H9 (cell line): Measurements from ENCODE around the gene KIF18A. TPM values are rescaled to one million over a fixed set of nuclear protein-coding genes. Genes with fewer than 3 reads are reported as not detected.

ENCODE experiments used
- DNase-seq: peaks from one replicate; pipeline ENCODE4 v3.0.0-alpha.2; 2017
- H2AFZ ChIP-seq: one replicate; pipeline ENCODE4 v1.6.1; 2013; ENCODE audit warnings: mild to moderate bottlenecking, low read length, control low read depth, moderate library complexity
- H2AK5ac ChIP-seq: 2 replicates; pipeline ENCODE4 v1.6.1; 2013; ENCODE audit warnings: low read length, control low read depth, mixed read lengths; ENCODE audit not compliant: insufficient read length
- H2BK120ac ChIP-seq: one replicate; pipeline ENCODE4 v1.6.1; 2013; ENCODE audit warnings: low read depth, mild to moderate bottlenecking, low read length, control low read depth, inconsistent platforms; ENCODE audit not compliant: poor library complexity, severe bottlenecking
- H2BK12ac ChIP-seq: 2 replicates; pipeline ENCODE4 v1.6.1; 2013; ENCODE audit warnings: low read length, control low read depth, mixed read lengths, low read depth; ENCODE audit not compliant: insufficient read length
- H2BK15ac ChIP-seq: 2 replicates; pipeline ENCODE4 v1.6.1; 2013; ENCODE audit warnings: low read depth, low read length, control low read depth
- H2BK20ac ChIP-seq: one replicate; pipeline ENCODE4 v1.6.1; 2013; ENCODE audit warnings: low read depth, mild to moderate bottlenecking, low read length, control low read depth, inconsistent platforms; ENCODE audit not compliant: poor library complexity, severe bottlenecking
- H2BK5ac ChIP-seq: 2 replicates; pipeline ENCODE4 v1.6.1; 2013; ENCODE audit warnings: low read length, control low read depth, mixed read lengths; ENCODE audit not compliant: insufficient read length
- H3K14ac ChIP-seq: 2 replicates; pipeline ENCODE4 v1.6.1; 2013; ENCODE audit warnings: low read length, control low read depth; ENCODE audit not compliant: insufficient read depth
- H3K18ac ChIP-seq: 2 replicates; pipeline ENCODE4 v1.6.1; 2013; ENCODE audit warnings: low read depth, mild to moderate bottlenecking, mixed read lengths, low read length, control low read depth; ENCODE audit not compliant: insufficient read length
- H3K23ac ChIP-seq: 2 replicates; pipeline ENCODE4 v1.6.1; 2013; ENCODE audit warnings: low read length, control low read depth, mixed read lengths, low read depth; ENCODE audit not compliant: insufficient read length
- H3K23me2 ChIP-seq: 2 replicates; pipeline ENCODE4 v1.6.1; 2013; ENCODE audit warnings: low read depth, mild to moderate bottlenecking, mixed read lengths, low read length, control low read depth; ENCODE audit not compliant: insufficient read length, poor library complexity, severe bottlenecking
- H3K27ac ChIP-seq: 2 replicates; pipeline ENCODE4 v1.5.1; 2013; ENCODE audit warnings: low read length, control low read depth, mixed read lengths, low read depth; ENCODE audit not compliant: insufficient read length
- H3K27me3 ChIP-seq: 2 replicates; pipeline ENCODE4 v1.6.1; 2013; ENCODE audit warnings: low read length, control low read depth, inconsistent platforms; ENCODE audit not compliant: insufficient read depth
- H3K4ac ChIP-seq: 2 replicates; pipeline ENCODE4 v1.6.1; 2013; ENCODE audit warnings: low read depth, mild to moderate bottlenecking, control low read depth, inconsistent platforms, low read length, moderate library complexity
- H3K4me1 ChIP-seq: 2 replicates; pipeline ENCODE4 v1.6.1; 2013; ENCODE audit warnings: low read length, control low read depth, inconsistent platforms; ENCODE audit not compliant: insufficient read depth
- H3K4me2 ChIP-seq: 2 replicates; pipeline ENCODE4 v1.6.1; 2013; ENCODE audit warnings: low read length, control low read depth, mixed read lengths; ENCODE audit not compliant: insufficient read length, insufficient read depth
- H3K56ac ChIP-seq: 2 replicates; pipeline ENCODE4 v1.6.1; 2013; ENCODE audit warnings: low read depth, mild to moderate bottlenecking, mixed read lengths, low read length, control low read depth; ENCODE audit not compliant: insufficient read length
- H3K79me1 ChIP-seq: 2 replicates; pipeline ENCODE4 v1.6.1; 2013; ENCODE audit warnings: low read depth, mild to moderate bottlenecking, moderate library complexity, low read length, control low read depth, inconsistent platforms; ENCODE audit not compliant: insufficient read depth, poor library complexity, severe bottlenecking
- H3K79me2 ChIP-seq: 2 replicates; pipeline ENCODE4 v1.6.1; 2013; ENCODE audit warnings: low read length, control low read depth, inconsistent platforms; ENCODE audit not compliant: insufficient read depth
- H3K9ac ChIP-seq: 2 replicates; pipeline ENCODE4 v1.6.1; 2013; ENCODE audit warnings: low read length, control low read depth, mixed read lengths; ENCODE audit not compliant: insufficient read length; ENCODE audit errors: extremely low read depth
- H3K9me3 ChIP-seq: one replicate; pipeline ENCODE4 v1.6.1; 2013; ENCODE audit warnings: low read depth, low read length, inconsistent platforms; ENCODE audit not compliant: control insufficient read depth
- H3T11ph ChIP-seq: one replicate; pipeline ENCODE4 v1.6.1; 2013; ENCODE audit warnings: mild to moderate bottlenecking, low read length, control low read depth, inconsistent platforms
- H4K20me1 ChIP-seq: one replicate; pipeline ENCODE4 v1.6.1; 2013; ENCODE audit not compliant: control insufficient read depth, insufficient read length, insufficient read depth
- H4K5ac ChIP-seq: 2 replicates; pipeline ENCODE4 v1.6.1; 2013; ENCODE audit warnings: low read depth, mild to moderate bottlenecking, mixed read lengths, low read length, control low read depth; ENCODE audit not compliant: insufficient read length
- H4K8ac ChIP-seq: replicated peaks from 2 replicates; pipeline ENCODE4 v1.6.1; 2013; ENCODE audit warnings: low read length, control low read depth, mixed read lengths, low read depth; ENCODE audit not compliant: insufficient read length
- H4K91ac ChIP-seq: 2 replicates; pipeline ENCODE4 v1.6.1; 2013; ENCODE audit warnings: low read depth, mild to moderate bottlenecking, moderate library complexity, mixed read lengths, low read length, control low read depth; ENCODE audit not compliant: insufficient read length
- H3K27ac Mint-ChIP-seq, 3 experiments: 2 replicates in 2 of 3; 3 replicates in 1 of 3; pipeline ENCODE4 v1.8.0; 2020 to 2021; ENCODE audit warnings: mixed read lengths in 3 of 3, mild to moderate bottlenecking in 1 of 3, moderate library complexity in 1 of 3
- H3K27me3 Mint-ChIP-seq: 2 replicates; pipeline ENCODE4 v1.8.0; 2021; ENCODE audit warnings: low read depth, mild to moderate bottlenecking, moderate library complexity, mixed read lengths
- H3K36me3 Mint-ChIP-seq, 3 experiments: 2 replicates in 2 of 3; 3 replicates in 1 of 3; pipeline ENCODE4 v1.8.0; 2020 to 2021; ENCODE audit warnings: low read depth in 3 of 3, mixed read lengths in 3 of 3; ENCODE audit not compliant: insufficient read depth in 1 of 3
- H3K4me1 Mint-ChIP-seq, 2 experiments: 2 replicates each; pipeline ENCODE4 v1.8.0; 2020; ENCODE audit warnings: mixed read lengths in 2 of 2
- H3K4me3 Mint-ChIP-seq, 2 experiments: 2 replicates in 1 of 2; 3 replicates in 1 of 2; pipeline ENCODE4 v1.8.0; 2020 to 2021; ENCODE audit warnings: mild to moderate bottlenecking in 2 of 2, mixed read lengths in 2 of 2, moderate library complexity in 1 of 2
- H3K9me3 Mint-ChIP-seq, 2 experiments: 2 replicates in 1 of 2; 3 replicates in 1 of 2; pipeline ENCODE4 v1.8.0; 2020; ENCODE audit warnings: mild to moderate bottlenecking in 2 of 2, mixed read lengths in 2 of 2, moderate library complexity in 1 of 2
- CTCF ChIP-seq: fragments of 200-600 bp; sonication (generic); conservative IDR thresholded peaks from 3 replicates; pipeline ENCODE4 v1.8.0; 2021; ENCODE audit warnings: antibody characterized with exemption, mild to moderate bottlenecking
- WGBS: extraction: QIAGEN DNeasy Blood & Tissue Kit; methylation state at CpG from one replicate; pipeline ENCODE4 v1.1.7; 2013; ENCODE audit warnings: missing lambda C conversion rate, low lambda C conversion rate, mixed read lengths; ENCODE audit not compliant: insufficient read length; ENCODE audit errors: extremely low coverage; 5-methylcytosine and 5-hydroxymethylcytosine counted together
- total RNA-seq: library from RNA; stranded (reverse); gene quantifications from 2 replicates; pipeline ENCODE4 v1.2.1, GENCODE V29; 2021

Gene KIF18A
- total RNA-seq, 1 experiment from 2014 or later = 25.9 TPM

DNA sequence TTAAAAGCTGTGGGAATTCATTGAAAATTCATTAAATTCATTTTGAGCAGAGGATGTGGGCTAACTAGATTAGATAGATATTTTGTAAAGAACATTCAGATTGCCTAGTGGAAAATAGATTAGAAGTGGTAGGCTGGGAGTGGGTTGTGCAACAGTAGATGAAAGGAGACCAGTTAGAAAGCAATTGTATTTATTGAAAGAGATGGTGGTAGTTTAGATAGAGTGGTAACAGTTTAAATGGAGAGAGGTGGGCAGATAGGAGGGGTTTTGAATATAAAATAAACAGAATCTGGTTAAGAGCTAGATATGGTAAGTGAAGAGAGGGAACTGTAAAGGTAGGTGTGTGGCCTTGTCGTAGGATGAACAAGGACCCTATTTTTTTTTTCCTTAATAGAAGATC, 34.8 kb upstream of the KIF18A start:
- no peak overlapping the region for H4K5ac ChIP-seq
- H2AK5ac ChIP-seq = no peak overlapping the region
- H3K27me3 Mint-ChIP-seq = no peaks in the 10 kb centered on the region
- no peak overlapping the region for H4K8ac ChIP-seq
- H2BK120ac ChIP-seq = no peak overlapping the region
- no peaks in the 10 kb centered on the region for H3K4me1 ChIP-seq
- no peak overlapping the region for H2AFZ ChIP-seq
- TF ChIP-seq CTCF = no peak
- H3K9ac ChIP-seq = no peak overlapping the region
- no peak overlapping the region for H3K18ac ChIP-seq
- H3K79me1 ChIP-seq = no peaks in the 10 kb centered on the region
- WGBS = no CpG with 5 or more reads among the region's 1 CpG
- H4K91ac ChIP-seq = no peak overlapping the region
- H3K27ac Mint-ChIP-seq = peak overlapping the region in 1 of 3 experiments; percentile 3; a peak in 2 of 7 replicates
- H2BK15ac ChIP-seq = no peak overlapping the region
- no peak overlapping the region for H3K27ac ChIP-seq
- H4K20me1 ChIP-seq = no peaks in the 10 kb centered on the region
- peaks cover 26 to 37% (median 33%) of the 10 kb centered on the region in 3 experiments for H3K36me3 Mint-ChIP-seq
- no peaks in the 10 kb centered on the region for H3K79me2 ChIP-seq
- no peak overlapping the region for H2BK12ac ChIP-seq
- no peak overlapping the region for H3T11ph ChIP-seq
- H3K4me1 Mint-ChIP-seq = peaks cover 15 to 39% of the 10 kb centered on the region in 2 experiments
- H2BK20ac ChIP-seq = no peak overlapping the region
- H3K9me3 ChIP-seq = peaks cover 36% of the 10 kb centered on the region
- no peak overlapping the region for H3K23ac ChIP-seq
- H3K27me3 ChIP-seq = no peaks in the 10 kb centered on the region
- no peak overlapping the region for H2BK5ac ChIP-seq
- no peak for DNase-seq
- H3K4me3 Mint-ChIP-seq = no peak overlapping the region
- H3K4me2 ChIP-seq = no peak overlapping the region
- H3K56ac ChIP-seq = no peak overlapping the region
- peaks cover 36 to 39% of the 10 kb centered on the region in 2 experiments for H3K9me3 Mint-ChIP-seq
- H3K23me2 ChIP-seq = no peaks in the 10 kb centered on the region
- no peak overlapping the region for H3K4ac ChIP-seq
- no peak overlapping the region for H3K14ac ChIP-seq
